AG09309 (cell line): ENCODE measurements around the gene MEX3C.

Source experiments
- DNase-seq: peaks from one replicate; pipeline ENCODE4 v3.0.0-alpha.2; 2010; ENCODE audit warnings: low read depth
- H3K4me3 ChIP-seq: 2 replicates; pipeline ENCODE4 v1.5.1; 2011; ENCODE audit warnings: mild to moderate bottlenecking, low read depth, low read length, moderate library complexity; ENCODE audit not compliant: control insufficient read depth
- TF ChIP-seq, protein P1 (sequence below): IDR thresholded peaks from 2 replicates; pipeline ENCODE4 v1.5.1; 2011; ENCODE audit warnings: mild to moderate bottlenecking, low read depth, low read length, inconsistent platforms; ENCODE audit not compliant: insufficient read depth, control insufficient read depth; ENCODE audit errors: missing control alignments

The MEX3C gene

GRCh38 chr18:51196118-51196810, 1.2 kb downstream of the MEX3C start:
- DNase-seq: no peak
- TF ChIP-seq, protein P1, sequence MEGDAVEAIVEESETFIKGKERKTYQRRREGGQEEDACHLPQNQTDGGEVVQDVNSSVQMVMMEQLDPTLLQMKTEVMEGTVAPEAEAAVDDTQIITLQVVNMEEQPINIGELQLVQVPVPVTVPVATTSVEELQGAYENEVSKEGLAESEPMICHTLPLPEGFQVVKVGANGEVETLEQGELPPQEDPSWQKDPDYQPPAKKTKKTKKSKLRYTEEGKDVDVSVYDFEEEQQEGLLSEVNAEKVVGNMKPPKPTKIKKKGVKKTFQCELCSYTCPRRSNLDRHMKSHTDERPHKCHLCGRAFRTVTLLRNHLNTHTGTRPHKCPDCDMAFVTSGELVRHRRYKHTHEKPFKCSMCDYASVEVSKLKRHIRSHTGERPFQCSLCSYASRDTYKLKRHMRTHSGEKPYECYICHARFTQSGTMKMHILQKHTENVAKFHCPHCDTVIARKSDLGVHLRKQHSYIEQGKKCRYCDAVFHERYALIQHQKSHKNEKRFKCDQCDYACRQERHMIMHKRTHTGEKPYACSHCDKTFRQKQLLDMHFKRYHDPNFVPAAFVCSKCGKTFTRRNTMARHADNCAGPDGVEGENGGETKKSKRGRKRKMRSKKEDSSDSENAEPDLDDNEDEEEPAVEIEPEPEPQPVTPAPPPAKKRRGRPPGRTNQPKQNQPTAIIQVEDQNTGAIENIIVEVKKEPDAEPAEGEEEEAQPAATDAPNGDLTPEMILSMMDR: no peak
- H3K4me3 ChIP-seq: peak overlapping the region; percentile 89

- DNase-seq: no peak
- TF ChIP-seq, protein P1: no peak
- H3K4me3 ChIP-seq: peak overlapping the region; percentile 89
These were observed 1.9 kb downstream of the MEX3C start for GRCh38 chr18:51195451-51196117.

DNA sequence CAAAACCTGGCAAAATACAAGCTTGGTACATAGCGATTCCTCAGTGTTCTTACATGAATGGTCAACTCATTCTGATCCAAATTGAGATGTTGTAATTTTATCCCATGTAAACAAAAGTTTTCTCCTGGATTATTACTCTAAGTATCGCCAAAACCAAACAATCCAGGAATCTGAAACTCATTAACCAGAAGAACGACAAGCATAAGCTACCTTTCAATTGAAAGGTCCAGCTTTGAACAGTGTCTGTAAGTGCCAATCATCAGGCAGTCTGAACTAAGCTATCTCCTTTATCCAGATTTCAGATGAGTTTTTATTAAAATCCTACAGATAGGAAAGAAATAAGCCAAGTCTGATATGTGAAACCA, 2.4 kb downstream of the MEX3C start:
- peak overlapping the region; percentile 89 for H3K4me3 ChIP-seq
- DNase-seq: no peak
- TF ChIP-seq, protein P1: no peak

DNA sequence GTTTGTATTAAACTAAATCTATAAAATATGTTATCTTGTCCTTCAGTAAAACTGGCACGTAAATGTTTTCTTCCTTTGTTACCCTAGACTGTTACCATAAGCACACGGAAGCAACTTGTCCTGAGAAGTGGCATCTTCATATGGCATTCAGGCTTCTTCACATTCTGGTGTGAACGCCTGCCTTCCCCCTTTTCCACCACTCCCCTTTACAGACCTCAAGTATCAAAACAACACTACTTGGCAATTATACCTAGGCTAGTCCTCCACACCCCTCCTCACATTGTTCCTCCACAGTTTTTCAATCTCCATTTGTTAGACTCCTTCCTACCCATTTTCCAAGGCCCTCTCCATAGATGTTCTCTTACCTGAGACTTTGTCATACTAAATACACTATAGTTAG, 2.9 kb downstream of the MEX3C start:
- TF ChIP-seq, protein P1: no peak
- H3K4me3 ChIP-seq: peak overlapping the region; percentile 89
- DNase-seq: no peak

- TF ChIP-seq, protein P1: no peak
- no peak overlapping the region for H3K4me3 ChIP-seq
- no peak for DNase-seq
These were observed 3.7 kb downstream of the MEX3C start for GRCh38 chr18:51193621-51194287.

DNA sequence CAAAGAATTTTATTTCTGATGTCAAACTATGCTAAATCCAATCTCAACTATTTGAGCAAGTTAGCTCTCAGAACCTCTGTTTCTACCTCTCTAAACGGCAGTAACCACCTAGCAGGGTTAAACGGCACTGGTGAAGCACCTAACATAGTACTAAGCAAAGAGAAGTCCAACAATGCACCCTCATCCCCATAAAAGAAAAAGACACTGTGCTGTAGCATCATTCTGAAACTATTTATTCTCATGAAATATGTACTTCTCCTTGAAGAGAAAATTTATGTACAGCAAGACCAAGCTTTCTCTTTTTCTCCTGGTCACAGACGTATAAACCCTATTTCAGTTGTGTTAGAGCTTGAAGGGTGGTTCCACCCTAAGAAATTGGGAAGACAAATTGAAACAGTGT, 4.8 kb downstream of the MEX3C start:
- no peak for DNase-seq
- TF ChIP-seq, protein P1: no peak
- no peak overlapping the region for H3K4me3 ChIP-seq
